ENCODE measurements around the gene PSMD1.
"Not testable (repeated sequence)": the region's sequence is repeated elsewhere in the genome, so short reads cannot be mapped to it uniquely, and the experiment has no call there.

Gene PSMD1

DNA sequence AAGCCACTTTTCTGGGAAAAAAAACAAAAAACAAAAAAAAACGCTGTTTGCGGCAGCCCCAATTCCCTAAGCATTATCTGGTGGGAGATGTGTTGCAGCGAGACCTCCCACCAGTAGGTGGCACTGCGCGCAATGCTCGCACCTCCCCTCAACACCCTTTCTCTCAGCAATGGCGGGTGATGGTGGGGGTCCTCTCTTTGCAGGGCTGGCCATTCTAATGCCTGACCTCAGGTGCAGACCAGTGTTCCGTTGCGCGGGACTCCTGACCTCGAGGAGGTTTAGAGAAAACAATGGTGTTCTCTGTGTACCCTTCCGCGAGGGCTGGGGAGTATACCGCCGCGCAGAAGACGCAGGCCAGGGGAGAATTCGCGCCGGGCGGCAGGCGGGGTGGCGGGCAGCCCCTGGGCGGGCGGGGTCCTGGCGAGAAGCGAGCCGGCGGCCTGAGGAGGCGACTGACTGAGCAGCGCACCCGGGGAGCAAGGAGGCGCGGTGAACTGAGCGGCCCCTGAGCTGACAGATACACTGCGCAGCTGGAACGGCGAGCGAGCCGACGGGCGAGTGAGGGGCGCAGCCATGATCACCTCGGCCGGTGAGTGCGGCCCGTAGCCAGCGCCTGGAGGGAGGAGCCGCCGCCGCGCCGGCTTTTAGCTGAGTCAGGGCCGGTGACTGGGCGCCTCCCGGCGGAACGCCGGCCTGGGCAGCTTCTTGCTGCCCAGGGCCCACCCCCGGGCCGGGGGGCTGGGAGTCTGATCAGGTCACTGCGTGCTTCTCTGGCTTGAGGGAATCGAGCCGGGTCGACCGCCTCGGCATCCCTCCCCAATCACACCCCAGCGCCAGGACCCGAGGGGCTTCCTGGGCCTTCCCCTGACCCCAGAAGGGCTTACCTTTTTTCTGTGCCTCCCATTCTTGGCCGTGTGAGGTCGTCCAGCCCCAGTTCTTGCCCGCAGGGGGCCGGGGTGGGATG, at the start of gene PSMD1:
Gene PSMD1 (plus strand): TSS at position 415 of the 964 bp plus-strand sequence. CDS start 159 bp downstream, at position 574.
- DNase-seq (ENCODE audit: low read depth) = peak; percentile 86

DNA sequence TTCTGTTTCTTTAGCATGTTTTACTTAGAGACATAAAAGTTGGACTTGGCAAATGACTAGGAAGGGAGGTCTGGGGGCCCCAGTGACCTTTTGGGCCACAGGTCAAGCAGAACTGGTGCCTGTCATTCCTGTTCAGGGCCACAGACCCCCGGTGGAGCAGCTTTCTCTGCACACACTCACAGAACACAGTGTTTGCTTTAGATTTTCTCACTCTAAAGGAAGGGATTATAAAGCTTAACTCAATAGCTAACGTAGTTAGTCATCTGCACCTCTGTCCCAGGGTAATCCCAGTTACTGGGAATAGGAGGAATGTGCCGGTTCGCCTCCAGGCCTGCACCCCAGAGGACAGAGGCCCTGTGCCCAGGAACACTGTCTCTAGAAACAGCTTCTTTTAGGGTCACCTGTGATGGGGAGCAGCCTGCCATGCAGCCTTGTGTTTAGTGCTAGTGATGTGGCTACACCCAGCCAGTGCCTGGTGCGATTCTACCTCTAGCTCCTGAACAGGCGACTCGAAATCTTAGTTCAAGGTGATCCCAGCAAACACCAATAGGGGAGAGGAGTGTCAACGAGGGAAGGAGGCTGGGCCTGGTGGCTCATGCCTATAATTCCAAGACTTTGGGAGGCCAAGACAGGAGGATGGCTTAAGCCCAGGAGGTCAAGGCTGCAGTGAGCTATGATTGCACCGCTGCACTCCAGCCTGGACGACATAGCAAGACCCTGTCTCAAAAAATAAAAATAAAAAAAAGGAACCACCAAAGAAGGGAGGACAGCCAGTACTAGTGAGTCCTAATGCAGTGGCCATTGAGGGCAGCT, 49.2 kb upstream of the PSMD1 start:
- DNase-seq (ENCODE audit: low read depth) = no peak

DNA sequence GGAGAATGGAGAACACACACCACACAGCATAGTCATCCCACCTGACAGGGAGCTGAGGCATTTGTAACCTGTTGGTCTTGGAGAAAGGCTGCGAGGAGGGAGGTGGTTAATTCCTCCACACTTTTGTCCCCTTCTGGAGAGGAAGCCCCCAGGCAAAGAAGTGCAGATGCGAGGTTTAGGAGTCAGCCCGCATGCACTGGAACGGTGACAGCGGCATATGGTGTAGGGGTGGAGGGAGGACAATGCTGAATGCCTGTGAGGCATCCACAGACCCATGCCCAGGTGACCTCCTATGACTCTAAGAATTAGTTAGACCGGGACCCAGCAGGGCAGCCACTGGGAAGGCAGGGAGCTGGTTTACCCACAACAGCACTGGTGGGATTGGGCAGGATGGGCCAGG, 48.5 kb upstream of the PSMD1 start:
- no peak for DNase-seq (ENCODE audit: low read depth)

DNA sequence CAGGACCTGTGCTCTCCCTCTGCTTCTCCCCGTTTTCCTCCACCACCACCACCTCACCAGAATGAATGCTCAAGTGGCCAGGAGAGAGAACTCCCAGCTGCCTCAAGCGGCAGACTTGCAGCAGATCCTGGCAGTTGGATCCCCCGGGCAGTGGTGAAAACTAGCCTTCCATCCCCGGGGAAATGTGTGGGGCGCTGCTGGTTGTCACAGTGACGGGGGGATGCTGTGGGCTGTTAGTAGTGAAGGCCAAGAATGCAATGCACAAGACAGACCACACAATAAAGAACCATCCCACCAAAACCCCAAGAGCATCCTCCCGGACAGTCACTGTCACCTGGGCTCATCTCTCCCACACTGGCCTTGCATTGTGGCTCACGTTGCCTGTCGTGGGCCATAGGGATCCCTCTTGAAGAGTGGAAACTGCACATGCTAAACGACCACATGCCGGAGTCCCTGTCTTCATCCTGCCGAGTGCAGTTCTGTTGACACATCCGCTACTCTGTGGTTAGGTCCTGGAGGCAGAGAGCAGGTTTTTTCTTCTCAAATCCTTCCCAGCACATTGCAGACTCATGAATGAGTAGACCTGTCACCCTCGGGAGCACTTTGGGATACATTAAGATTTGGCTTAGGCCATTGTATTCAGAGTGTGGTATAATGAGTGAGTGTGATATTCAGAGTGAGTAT, 47.3 kb upstream of the PSMD1 start:
- no peak for DNase-seq (ENCODE audit: low read depth)

DNA sequence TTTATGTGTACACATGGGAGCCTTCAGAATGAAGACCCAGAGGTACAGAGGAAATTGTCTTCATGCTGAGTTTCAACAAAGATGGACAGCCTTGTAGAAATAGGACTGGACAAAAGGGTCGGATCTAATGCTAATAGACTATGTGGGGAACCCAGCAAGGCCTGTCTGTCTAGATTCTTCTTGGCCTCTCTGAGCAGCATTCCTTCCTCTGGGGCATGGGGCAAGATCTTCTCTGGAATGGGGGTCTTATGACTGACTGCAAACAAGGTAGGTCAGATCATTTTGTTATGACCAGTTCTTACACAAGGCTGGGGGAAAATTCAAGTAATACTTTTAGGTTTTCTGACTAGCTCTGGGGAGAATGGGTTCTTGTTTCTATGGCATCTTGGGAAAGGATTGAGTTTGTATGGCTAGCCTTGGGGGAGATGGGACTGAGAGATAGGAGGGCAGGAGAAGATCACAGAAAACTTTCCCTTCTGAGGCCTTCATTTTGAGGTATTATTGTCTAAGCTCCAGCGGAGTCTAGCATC, 46.4 kb upstream of the PSMD1 start:
- no peak for DNase-seq (ENCODE audit: low read depth)

DNA sequence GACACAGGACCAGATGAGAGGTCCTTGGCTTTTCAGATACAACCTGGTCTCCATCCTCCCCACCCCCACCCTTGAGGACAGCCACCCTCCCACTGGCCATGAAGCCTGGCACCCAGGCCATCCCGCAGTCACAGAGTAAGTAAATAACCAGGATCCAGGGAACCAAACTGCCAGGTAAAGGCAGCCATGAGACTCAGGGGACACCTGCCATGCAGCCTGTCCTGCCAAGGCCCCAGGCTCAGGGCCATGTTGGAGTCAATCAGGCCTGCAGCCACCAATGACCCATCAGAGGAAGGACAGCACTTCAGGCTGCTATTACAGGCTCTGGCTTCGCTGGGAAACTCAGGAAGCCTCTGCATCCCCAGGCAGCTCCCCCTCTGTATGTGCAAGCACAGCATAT, 45.1 kb upstream of the PSMD1 start:
- DNase-seq (ENCODE audit: low read depth) = no peak

DNA sequence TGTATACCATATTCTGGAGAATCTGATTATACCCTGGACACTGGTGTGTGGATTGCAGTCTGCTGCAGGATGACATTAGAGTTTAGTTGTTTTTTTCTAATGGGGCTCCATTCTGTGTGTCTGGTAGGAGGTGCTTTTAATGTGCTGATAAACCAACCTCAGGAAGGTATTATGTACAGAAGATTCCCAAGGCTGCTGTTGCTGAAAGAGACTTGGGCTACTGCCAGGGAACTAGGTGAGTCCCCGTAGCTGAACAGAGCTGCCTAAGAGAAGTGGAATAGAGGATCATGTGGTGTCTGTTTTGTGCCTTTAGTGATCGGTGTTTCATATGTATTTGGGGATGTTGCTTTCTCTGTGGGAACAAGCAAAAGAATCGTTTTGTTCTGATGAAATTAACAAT, 44.2 kb upstream of the PSMD1 start:
- no peak for DNase-seq (ENCODE audit: low read depth)

DNA sequence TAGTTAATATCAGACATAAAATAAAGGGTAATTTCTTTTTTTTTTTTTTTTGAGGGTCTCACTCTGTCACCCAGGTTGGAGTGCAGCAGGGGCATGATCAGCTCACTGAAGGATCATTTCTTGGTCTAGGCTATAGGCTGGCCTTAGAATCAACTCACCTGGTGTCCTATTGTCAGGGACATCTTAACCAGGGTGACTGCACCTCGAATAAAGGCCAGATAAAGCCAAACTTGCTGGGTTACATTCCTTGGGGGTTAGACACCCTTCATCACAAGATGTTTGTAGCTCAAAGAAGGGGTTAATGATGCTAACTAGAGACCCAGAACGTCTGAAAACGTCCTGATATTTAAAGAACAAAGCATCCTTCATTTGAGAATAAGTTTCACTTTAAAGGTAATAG, 42.8 kb upstream of the PSMD1 start:
- DNase-seq (ENCODE audit: low read depth) = no peak

DNA sequence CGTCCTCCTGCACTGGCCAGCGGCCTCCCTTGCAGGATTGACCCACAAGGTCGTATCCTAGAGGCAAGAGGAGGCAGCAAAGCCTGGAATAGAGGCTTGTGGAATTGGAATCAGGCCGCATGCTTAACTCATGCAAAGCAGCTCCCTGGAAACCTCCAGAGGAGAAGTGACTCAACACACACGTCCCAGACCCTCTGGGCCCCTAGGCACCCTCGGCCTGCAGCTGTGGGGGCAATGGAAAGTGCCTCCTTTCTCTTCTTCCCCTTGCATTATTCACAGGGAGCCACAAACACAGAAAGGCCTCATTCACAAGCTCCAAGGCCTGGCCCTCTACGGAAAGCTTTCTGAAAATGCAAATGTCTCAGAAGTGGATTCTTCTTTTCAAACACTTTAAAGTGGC, 41.2 kb upstream of the PSMD1 start:
- DNase-seq (ENCODE audit: low read depth) = no peak

DNA sequence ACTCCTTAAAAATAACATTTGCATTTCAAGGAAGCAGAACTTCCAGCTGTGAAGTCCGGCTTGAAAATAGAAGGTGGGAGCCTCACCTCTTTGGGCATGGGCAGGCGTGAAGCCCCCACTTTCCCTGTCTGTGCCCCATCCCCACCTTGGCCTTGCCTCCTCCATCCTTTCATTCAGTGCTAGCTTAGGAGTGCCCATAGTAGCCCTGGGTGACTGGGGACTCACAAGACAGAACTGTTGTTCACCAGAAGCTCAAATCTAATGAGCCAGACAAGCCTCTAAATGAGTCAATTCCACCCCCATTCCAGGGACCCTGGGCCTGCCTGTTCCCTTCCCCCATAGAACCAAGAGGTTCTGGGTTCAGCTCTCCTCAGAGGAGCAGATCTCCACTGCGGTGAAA, 40.7 kb upstream of the PSMD1 start:
- DNase-seq (ENCODE audit: low read depth) = no peak

DNA sequence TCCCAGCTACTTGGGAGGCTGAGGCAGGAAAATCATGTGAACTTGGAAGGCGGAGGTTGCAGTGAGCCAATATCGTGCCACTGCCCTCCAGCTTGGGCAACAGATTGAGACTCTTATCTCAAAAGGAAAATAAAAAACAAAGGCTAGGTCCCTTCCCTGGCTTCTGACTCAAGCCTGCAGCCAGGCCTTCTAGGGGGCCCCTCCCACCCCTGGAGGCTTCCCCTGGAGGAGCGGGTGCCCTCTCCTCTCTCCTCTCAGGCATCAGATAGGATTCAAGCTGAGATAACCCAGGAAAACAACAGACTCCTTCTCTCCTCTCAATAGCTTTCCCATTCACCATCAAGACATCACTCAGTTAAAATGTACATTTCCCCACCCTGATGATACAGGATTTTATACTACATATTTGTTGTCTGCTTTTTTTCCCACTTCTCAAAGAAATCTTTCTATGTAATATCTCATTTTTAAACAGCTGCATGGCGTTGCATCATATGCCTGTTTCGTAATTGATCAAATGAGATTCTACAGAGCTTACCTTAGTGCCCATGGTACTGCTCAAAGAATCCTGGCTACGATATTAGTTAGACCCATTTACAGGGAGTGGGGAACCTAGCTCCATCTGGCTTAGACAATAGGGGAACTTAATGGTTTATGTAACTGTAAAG, 40.0 kb upstream of the PSMD1 start:
- no peak for DNase-seq (ENCODE audit: low read depth)

DNA sequence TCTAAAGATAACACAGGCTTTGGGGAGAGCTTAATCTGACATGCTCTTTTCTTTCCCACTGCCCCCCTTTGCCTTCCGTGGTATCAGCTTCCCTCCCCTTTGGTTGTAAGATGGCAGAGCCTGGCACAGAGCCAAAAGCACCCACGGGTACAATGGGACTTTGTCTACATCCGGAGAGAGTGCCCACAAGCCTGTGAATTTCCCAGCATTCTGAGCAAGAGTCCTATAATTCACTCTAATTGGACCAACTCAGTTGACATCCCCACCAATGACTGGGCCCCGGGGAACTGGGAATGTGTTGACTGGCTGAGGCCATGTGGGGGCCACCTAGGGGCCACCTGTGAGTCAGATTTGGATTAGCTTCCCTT, 39.5 kb upstream of the PSMD1 start:
- DNase-seq (ENCODE audit: low read depth) = no peak

DNA sequence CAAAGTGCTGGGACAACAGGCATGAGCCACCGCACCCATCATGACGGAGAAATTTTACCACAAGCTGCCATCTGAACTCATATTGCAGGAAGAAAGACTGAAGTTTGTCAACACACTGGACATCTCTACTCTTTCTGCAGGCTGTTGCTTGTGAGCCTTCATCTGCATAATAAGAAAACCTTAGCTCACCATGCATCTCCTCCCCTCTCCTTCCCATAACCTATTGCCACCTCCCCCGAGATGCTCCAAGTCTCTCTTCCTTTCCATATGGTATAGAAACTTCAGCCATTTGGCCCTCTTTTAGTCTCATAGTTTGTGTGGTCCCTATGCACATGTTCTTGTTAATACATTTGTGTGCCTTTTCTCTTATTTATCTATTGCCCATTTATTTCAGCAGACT, 38.5 kb upstream of the PSMD1 start:
- DNase-seq (ENCODE audit: low read depth) = no peak

DNA sequence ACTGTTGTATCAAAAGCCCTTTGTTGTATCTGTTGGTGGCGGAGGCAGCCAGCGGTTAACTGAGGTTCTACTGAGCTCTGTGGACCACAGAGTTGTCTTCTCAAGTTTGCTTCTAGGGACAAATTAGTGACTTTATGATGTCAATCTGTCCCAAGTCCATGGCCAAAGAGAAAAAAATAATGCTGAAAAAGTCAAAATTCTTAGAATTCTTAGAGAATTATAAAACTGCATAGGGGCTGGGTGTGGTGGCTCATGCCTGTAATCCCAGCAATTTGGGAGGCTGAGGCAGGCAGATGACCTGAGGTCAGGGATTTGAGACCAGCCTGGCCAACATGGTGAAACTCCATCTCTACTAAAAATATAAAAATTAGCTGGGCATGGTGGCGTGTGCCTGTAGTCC, 31.6 kb upstream of the PSMD1 start:
- DNase-seq (ENCODE audit: low read depth) = not testable (repeated sequence)

DNA sequence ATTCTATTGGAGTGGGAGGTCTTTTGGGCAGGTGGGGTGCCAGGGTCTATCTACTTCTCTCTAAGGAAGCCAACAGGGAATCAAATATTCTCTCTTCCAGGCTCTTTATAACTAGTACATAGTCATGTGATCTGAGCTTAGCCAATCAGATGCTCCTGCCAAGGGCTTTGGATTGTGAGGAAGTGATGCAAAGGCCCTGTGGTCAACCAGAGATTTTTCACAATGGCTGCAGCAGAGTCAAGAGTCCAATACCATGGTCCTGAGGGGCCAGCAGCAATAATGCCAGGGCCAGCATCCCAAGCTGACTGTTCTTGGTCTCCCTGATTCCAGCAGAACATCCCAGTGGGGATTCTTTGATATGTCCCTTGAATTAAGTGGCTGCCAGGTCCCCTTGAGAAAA, 27.8 kb upstream of the PSMD1 start:
- no peak for DNase-seq (ENCODE audit: low read depth)

DNA sequence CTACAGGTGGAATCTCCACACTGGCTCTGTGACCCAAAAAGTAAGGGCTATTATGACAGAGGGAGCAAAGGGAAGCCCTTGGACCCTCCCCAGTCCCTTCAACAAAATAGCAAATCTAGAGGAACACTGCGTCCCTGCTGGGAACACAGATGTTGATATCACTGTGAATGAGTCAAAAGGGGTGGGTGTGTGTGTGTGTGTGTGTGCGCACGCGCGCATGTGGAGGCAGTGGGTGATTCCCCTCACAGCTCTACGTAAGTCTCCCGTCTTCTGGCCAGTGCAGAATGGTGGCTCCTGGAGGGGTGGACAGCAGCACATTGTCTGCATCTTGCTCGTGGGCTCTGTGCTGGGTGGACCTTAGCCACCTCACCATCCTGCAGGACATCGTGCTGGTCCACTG, 27.1 kb upstream of the PSMD1 start:
- DNase-seq (ENCODE audit: low read depth) = no peak

DNA sequence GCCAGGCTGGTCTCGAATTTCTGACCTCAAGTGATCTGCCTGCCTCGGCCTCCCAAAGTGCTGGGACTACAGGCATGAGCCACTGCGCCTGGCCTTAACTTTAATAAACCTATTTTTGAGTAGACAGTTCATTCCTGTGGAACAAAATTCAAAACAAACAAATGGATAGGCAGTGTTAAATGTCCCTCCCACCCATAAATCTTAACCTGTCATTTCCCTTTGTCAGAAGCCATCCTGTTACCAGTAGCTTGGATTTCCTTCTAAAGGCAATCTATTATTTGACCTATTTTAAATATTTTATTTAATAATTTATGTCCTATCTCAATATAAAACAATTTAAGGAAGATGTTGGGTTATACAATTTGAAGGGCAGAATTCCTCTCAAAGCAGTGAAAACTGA, 25.9 kb upstream of the PSMD1 start:
- no peak for DNase-seq (ENCODE audit: low read depth)

DNA sequence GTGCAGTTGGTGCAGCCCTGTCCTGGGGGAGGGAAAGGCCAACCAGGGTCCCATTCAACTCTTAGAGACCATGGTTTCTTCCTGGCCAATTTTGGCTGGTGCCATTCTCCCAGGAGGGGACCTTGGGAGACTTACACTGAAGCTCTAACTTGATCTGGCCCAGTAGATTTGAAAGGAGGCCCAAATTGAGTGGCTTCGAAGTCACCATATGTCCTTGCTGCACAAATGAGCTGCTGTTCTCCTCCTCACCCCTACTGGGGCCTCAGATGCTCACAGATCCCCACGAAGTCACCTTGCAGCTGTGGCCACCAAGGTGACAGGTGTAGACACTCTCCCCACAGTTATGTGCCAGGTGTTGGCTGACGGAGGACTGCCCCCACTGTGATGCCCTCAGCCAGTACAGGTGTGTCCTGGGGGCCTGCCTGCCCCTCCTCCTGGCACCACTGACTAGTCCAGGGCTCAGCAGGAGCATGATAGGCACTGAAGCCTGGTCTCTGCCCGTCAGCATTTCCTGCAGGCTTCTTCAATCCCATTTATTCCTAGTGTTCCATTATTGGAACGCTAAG, 24.0 kb upstream of the PSMD1 start:
- DNase-seq (ENCODE audit: low read depth) = no peak

DNA sequence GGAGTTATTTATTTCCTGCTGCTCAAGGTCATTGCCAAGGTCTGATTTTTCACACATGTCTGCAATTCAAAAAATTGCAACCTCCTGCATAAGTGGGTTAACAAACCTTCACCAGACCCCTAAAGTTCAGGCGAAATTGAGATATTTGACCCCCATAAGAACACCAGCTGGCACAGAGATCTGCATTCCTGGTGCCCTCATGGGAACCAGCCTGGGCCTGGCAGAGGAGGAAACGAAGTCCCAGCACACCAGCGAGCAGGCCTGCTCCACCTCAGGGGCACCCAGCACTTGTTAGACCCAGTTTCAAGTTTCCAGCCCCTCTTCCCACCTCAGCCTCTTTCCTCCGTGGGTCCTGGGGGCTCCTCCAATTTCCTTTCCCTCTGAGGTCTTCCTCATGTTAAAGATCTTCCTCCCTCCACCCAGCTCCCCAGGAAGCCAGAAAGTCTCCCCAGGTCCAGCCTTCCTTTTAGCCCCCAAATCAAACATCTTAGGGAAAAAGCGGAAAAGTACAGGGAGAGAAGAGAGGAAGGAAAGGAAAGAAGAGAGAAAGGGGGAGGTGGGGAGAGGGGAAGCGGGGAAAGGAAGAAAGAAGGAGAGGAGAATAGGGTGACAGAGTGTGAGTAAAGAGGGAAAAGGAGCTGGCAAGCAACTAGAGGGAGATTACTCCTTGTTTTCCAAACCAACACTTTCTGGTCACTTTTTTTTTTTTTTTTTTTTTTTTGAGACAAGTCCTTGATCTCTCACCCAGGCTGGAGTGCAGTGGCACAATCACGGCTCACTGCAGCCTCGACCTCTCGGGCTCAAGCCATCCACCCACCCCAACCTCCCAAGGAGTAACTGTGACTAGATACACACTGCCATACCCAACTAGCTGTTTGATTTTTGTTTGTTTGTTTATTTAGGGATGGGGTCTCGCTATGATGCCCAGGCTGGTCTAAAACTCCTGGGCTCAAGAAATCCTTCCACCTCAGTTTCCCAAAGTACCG, 23.2 kb upstream of the PSMD1 start:
- no peak for DNase-seq (ENCODE audit: low read depth)

DNA sequence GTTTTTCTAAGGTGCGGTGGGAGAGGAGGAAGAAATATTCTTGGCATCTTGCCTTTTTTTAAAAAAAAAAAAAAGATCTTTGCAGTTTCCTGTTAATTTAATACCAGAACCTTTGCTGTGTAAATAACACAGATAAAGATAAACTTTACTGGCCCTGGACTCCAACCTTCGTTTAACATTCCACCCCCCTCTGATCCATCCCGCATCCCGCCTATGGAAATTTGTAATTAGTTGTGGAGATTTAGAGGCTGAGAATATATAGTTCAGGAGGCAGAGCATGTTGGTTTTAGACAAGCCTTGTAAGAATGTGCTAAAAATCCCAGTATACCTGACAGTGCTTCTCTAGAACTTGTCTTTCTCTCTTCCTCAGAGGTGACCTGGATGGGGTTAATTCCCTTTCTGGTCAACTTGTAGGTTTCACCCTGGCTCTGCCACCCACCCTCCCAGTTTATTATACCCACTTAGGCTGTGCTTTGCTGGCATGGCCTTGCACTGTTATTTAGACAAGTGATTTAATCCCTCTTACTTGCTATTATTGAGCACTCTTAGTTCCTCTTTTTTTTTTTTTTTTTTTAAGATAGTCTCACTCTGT, 22.3 kb upstream of the PSMD1 start:
- no peak for DNase-seq (ENCODE audit: low read depth)

All from activated T-cell treated with anti-CD3 and anti-CD28 coated beads for 1 hour (primary cell).